ENCODE results near the gene LRSAM1.

LRSAM1 gene

GRCh38 chr9:127467621-127468020 is 16.3 kb downstream of the LRSAM1 start:
- H3K36me3 ChIP-seq (ENCODE audit: control insufficient read depth in 4 of 4, insufficient read depth in 4 of 4, low read length in 3 of 4), result peaks cover 11 to 48% (median 28%) of the 10 kb centered on the region in 4 experiments
- CTCF ChIA-PET, result interaction anchor here (0.6 kb wide), 1 partner anchor 586 kb away, joined by 3 read pairs; no protein-coding TSS in a partner anchor
- DNase-seq, result no peak
- H3K4me3 ChIP-seq (ENCODE audit: control insufficient read depth in 1 of 7, extremely low read depth in 1 of 7, insufficient read depth in 4 of 7, low read depth in 2 of 7, low read length in 6 of 7), result no peak overlapping the region
- no peaks in the 10 kb centered on the region for H3K27me3 ChIP-seq (replicated peaks in 2 of 5; ENCODE audit: control insufficient read depth in 4 of 5, insufficient read depth in 5 of 5, low read length in 4 of 5)
- no peak overlapping the region for H3K27ac ChIP-seq (ENCODE audit: insufficient read depth in 1 of 2, low read depth in 1 of 2, low read length in 2 of 2, poor library complexity in 1 of 2, severe bottlenecking in 2 of 2)
- WGBS (ENCODE audit: insufficient coverage), result 96% methylated on average over 14 of the region's 14 CpGs
- H3K4me1 ChIP-seq (ENCODE audit: control extremely low read depth in 1 of 4, control insufficient read depth in 4 of 4, insufficient read depth in 4 of 4, low read length in 3 of 4), result no peaks in the 10 kb centered on the region
- H3K9me3 ChIP-seq (ENCODE audit: control extremely low read depth in 1 of 5, control insufficient read depth in 4 of 5, insufficient read depth in 2 of 5, low read depth in 1 of 5, low read length in 4 of 5), result no peaks in the 10 kb centered on the region
- POLR2A ChIA-PET, result interaction anchor here (0.6 kb wide), 1 partner anchor 12 kb away, joined by 3 read pairs; no protein-coding TSS in a partner anchor

- no peaks in the 10 kb centered on the region for H3K9me3 ChIP-seq (ENCODE audit: control extremely low read depth in 1 of 5, control insufficient read depth in 4 of 5, insufficient read depth in 2 of 5, low read depth in 1 of 5, low read length in 4 of 5)
Observed at GRCh38 chr9:127470662-127471061, 19.4 kb downstream of the LRSAM1 start.

GRCh38 chr9:127473501-127473900 is 22.2 kb downstream of the LRSAM1 start:
- H3K27ac ChIP-seq (ENCODE audit: insufficient read depth in 1 of 2, low read depth in 1 of 2, low read length in 2 of 2, poor library complexity in 1 of 2, severe bottlenecking in 2 of 2), result no peak overlapping the region
- no peaks in the 10 kb centered on the region for H3K27me3 ChIP-seq (replicated peaks in 2 of 5; ENCODE audit: control insufficient read depth in 4 of 5, insufficient read depth in 5 of 5, low read length in 4 of 5)
- CTCF ChIA-PET, result interaction anchor here (0.9 kb wide), 1 partner anchor 18 kb away, joined by 4 read pairs; no protein-coding TSS in a partner anchor
- H3K9me3 ChIP-seq (ENCODE audit: control extremely low read depth in 1 of 5, control insufficient read depth in 4 of 5, insufficient read depth in 2 of 5, low read depth in 1 of 5, low read length in 4 of 5), result no peaks in the 10 kb centered on the region
- POLR2A ChIA-PET, result interaction anchor here (0.6 kb wide), 1 partner anchor 142 kb away, joined by 4 read pairs; no protein-coding TSS in a partner anchor
- H3K4me3 ChIP-seq (ENCODE audit: control insufficient read depth in 1 of 7, extremely low read depth in 1 of 7, insufficient read depth in 4 of 7, low read depth in 2 of 7, low read length in 6 of 7), result no peak overlapping the region
- H3K4me1 ChIP-seq (ENCODE audit: control extremely low read depth in 1 of 4, control insufficient read depth in 4 of 4, insufficient read depth in 4 of 4, low read length in 3 of 4), result no peaks in the 10 kb centered on the region
- 100% methylated on average over 7 of the region's 10 CpGs for WGBS (ENCODE audit: insufficient coverage)
- H3K36me3 ChIP-seq (ENCODE audit: control insufficient read depth in 4 of 4, insufficient read depth in 4 of 4, low read length in 3 of 4), result peaks cover 6 to 39% (median 16%) of the 10 kb centered on the region in 4 experiments
- DNase-seq, result no peak

More at GRCh38 chr9:127470662-127471061, 19.4 kb downstream of the LRSAM1 start:
- Histone ChIP-seq H3K27me3 (replicated peaks in 2 of 5; ENCODE audit: control insufficient read depth in 4 of 5, insufficient read depth in 5 of 5, low read length in 4 of 5) (no peaks in the 10 kb centered on the region), H3K27ac (ENCODE audit: insufficient read depth in 1 of 2, low read depth in 1 of 2, low read length in 2 of 2, poor library complexity in 1 of 2, severe bottlenecking in 2 of 2) (no peak overlapping the region), H3K4me1 (ENCODE audit: control extremely low read depth in 1 of 4, control insufficient read depth in 4 of 4, insufficient read depth in 4 of 4, low read length in 3 of 4) (no peaks in the 10 kb centered on the region), H3K4me3 (ENCODE audit: control insufficient read depth in 1 of 7, extremely low read depth in 1 of 7, insufficient read depth in 4 of 7, low read depth in 2 of 7, low read length in 6 of 7) (no peak overlapping the region), H3K36me3 (ENCODE audit: control insufficient read depth in 4 of 4, insufficient read depth in 4 of 4, low read length in 3 of 4) (peaks cover 9 to 40% (median 19%) of the 10 kb centered on the region in 4 experiments)
- ChIA-PET POLR2A (no interaction called here), CTCF (interaction anchor here (1.5 kb wide), 1 partner anchor 15 kb away, joined by 4 read pairs; no protein-coding TSS in a partner anchor)
- DNase-seq, result no peak
- WGBS (ENCODE audit: insufficient coverage), result 90% methylated on average over 2 of the region's 3 CpGs

GRCh38 chr9:127473932-127474331 is 22.6 kb downstream of the LRSAM1 start:
- Histone ChIP-seq H3K9me3 (ENCODE audit: control extremely low read depth in 1 of 5, control insufficient read depth in 4 of 5, insufficient read depth in 2 of 5, low read depth in 1 of 5, low read length in 4 of 5) (no peaks in the 10 kb centered on the region), H3K27me3 (replicated peaks in 2 of 5; ENCODE audit: control insufficient read depth in 4 of 5, insufficient read depth in 5 of 5, low read length in 4 of 5) (no peaks in the 10 kb centered on the region), H3K4me1 (ENCODE audit: control extremely low read depth in 1 of 4, control insufficient read depth in 4 of 4, insufficient read depth in 4 of 4, low read length in 3 of 4) (no peaks in the 10 kb centered on the region), H3K4me3 (ENCODE audit: control insufficient read depth in 1 of 7, extremely low read depth in 1 of 7, insufficient read depth in 4 of 7, low read depth in 2 of 7, low read length in 6 of 7) (no peak overlapping the region), H3K36me3 (ENCODE audit: control insufficient read depth in 4 of 4, insufficient read depth in 4 of 4, low read length in 3 of 4) (peaks cover 6 to 41% (median 20%) of the 10 kb centered on the region in 4 experiments), H3K27ac (ENCODE audit: insufficient read depth in 1 of 2, low read depth in 1 of 2, low read length in 2 of 2, poor library complexity in 1 of 2, severe bottlenecking in 2 of 2) (no peak overlapping the region)
- WGBS (ENCODE audit: insufficient coverage), result 89% methylated on average over 3 of the region's 4 CpGs
- ChIA-PET POLR2A (interaction anchor here (0.6 kb wide), 1 partner anchor 141 kb away, joined by 4 read pairs; no protein-coding TSS in a partner anchor), CTCF (interaction anchor here (0.9 kb wide), 1 partner anchor 19 kb away, joined by 4 read pairs; no protein-coding TSS in a partner anchor)
- no peak for DNase-seq

- ChIA-PET CTCF (no interaction called here), POLR2A (no interaction called here)
- 100% methylated on average over 2 of the region's 5 CpGs for WGBS (ENCODE audit: insufficient coverage)
- no peak overlapping the region for H3K27ac ChIP-seq (ENCODE audit: insufficient read depth in 1 of 2, low read depth in 1 of 2, low read length in 2 of 2, poor library complexity in 1 of 2, severe bottlenecking in 2 of 2)
- no peak overlapping the region for H3K4me3 ChIP-seq (ENCODE audit: control insufficient read depth in 1 of 7, extremely low read depth in 1 of 7, insufficient read depth in 4 of 7, low read depth in 2 of 7, low read length in 6 of 7)
- H3K27me3 ChIP-seq (replicated peaks in 2 of 5; ENCODE audit: control insufficient read depth in 4 of 5, insufficient read depth in 5 of 5, low read length in 4 of 5), result no peaks in the 10 kb centered on the region
- no peak for DNase-seq
- peaks cover 6 to 46% (median 26%) of the 10 kb centered on the region in 4 experiments for H3K36me3 ChIP-seq (ENCODE audit: control insufficient read depth in 4 of 4, insufficient read depth in 4 of 4, low read length in 3 of 4)
- no peaks in the 10 kb centered on the region for H3K9me3 ChIP-seq (ENCODE audit: control extremely low read depth in 1 of 5, control insufficient read depth in 4 of 5, insufficient read depth in 2 of 5, low read depth in 1 of 5, low read length in 4 of 5)
- H3K4me1 ChIP-seq (ENCODE audit: control extremely low read depth in 1 of 4, control insufficient read depth in 4 of 4, insufficient read depth in 4 of 4, low read length in 3 of 4), result no peaks in the 10 kb centered on the region
Observed at GRCh38 chr9:127474592-127474991, 23.3 kb downstream of the LRSAM1 start.

GRCh38 chr9:127479507-127480081 is 28.3 kb downstream of the LRSAM1 start:
- Histone ChIP-seq H3K27ac (ENCODE audit: insufficient read depth in 1 of 2, low read depth in 1 of 2, low read length in 2 of 2, poor library complexity in 1 of 2, severe bottlenecking in 2 of 2) (no peak overlapping the region), H3K4me1 (ENCODE audit: control extremely low read depth in 1 of 4, control insufficient read depth in 4 of 4, insufficient read depth in 4 of 4, low read length in 3 of 4) (no peaks in the 10 kb centered on the region), H3K9me3 (ENCODE audit: control extremely low read depth in 1 of 5, control insufficient read depth in 4 of 5, insufficient read depth in 2 of 5, low read depth in 1 of 5, low read length in 4 of 5) (no peaks in the 10 kb centered on the region), H3K36me3 (ENCODE audit: control insufficient read depth in 4 of 4, insufficient read depth in 4 of 4, low read length in 3 of 4) (peaks cover 4 to 56% (median 36%) of the 10 kb centered on the region in 4 experiments), H3K27me3 (replicated peaks in 2 of 5; ENCODE audit: control insufficient read depth in 4 of 5, insufficient read depth in 5 of 5, low read length in 4 of 5) (no peaks in the 10 kb centered on the region), H3K4me3 (ENCODE audit: control insufficient read depth in 1 of 7, extremely low read depth in 1 of 7, insufficient read depth in 4 of 7, low read depth in 2 of 7, low read length in 6 of 7) (no peak overlapping the region)
- DNase-seq, result no peak
- POLR2A ChIA-PET, result no interaction called here
- WGBS (ENCODE audit: insufficient coverage), result 97% methylated on average over 15 of the region's 17 CpGs
- CTCF ChIA-PET, result interaction anchor here (1.4 to 1.9 kb wide), 2 partner anchors 11 to 22 kb away, joined by 3 to 4 read pairs; no protein-coding TSS in a partner anchor

- H3K27ac ChIP-seq (ENCODE audit: insufficient read depth in 1 of 2, low read depth in 1 of 2, low read length in 2 of 2, poor library complexity in 1 of 2, severe bottlenecking in 2 of 2), result no peak overlapping the region
- no peaks in the 10 kb centered on the region for H3K9me3 ChIP-seq (ENCODE audit: control extremely low read depth in 1 of 5, control insufficient read depth in 4 of 5, insufficient read depth in 2 of 5, low read depth in 1 of 5, low read length in 4 of 5)
- H3K36me3 ChIP-seq (ENCODE audit: control insufficient read depth in 4 of 4, insufficient read depth in 4 of 4, low read length in 3 of 4), result peaks cover 4 to 68% (median 50%) of the 10 kb centered on the region in 4 experiments
- POLR2A ChIA-PET, result no interaction called here
- 99% methylated on average over 8 of the region's 9 CpGs for WGBS (ENCODE audit: insufficient coverage)
- no peak for DNase-seq
- no peaks in the 10 kb centered on the region for H3K4me1 ChIP-seq (ENCODE audit: control extremely low read depth in 1 of 4, control insufficient read depth in 4 of 4, insufficient read depth in 4 of 4, low read length in 3 of 4)
- H3K4me3 ChIP-seq (ENCODE audit: control insufficient read depth in 1 of 7, extremely low read depth in 1 of 7, insufficient read depth in 4 of 7, low read depth in 2 of 7, low read length in 6 of 7), result no peak overlapping the region
- CTCF ChIA-PET, result no interaction called here
- no peaks in the 10 kb centered on the region for H3K27me3 ChIP-seq (replicated peaks in 2 of 5; ENCODE audit: control insufficient read depth in 4 of 5, insufficient read depth in 5 of 5, low read length in 4 of 5)
Observed at GRCh38 chr9:127482662-127483061, 31.4 kb downstream of the LRSAM1 start.
